NOMO-1 treated with dmso at 0.1 percent for 144 hours (cell line): ENCODE data around the gene OSBPL5.
"Not testable (repeated sequence)": the region's sequence is repeated elsewhere in the genome, so short reads cannot be mapped to it uniquely, and the experiment has no call there.

Experiments used
- DNase-seq: peaks from one replicate; lab custom pipeline; 2025; ENCODE audit not compliant: unreplicated experiment; lab: John Stamatoyannopoulos, UW

The OSBPL5 gene

DNA sequence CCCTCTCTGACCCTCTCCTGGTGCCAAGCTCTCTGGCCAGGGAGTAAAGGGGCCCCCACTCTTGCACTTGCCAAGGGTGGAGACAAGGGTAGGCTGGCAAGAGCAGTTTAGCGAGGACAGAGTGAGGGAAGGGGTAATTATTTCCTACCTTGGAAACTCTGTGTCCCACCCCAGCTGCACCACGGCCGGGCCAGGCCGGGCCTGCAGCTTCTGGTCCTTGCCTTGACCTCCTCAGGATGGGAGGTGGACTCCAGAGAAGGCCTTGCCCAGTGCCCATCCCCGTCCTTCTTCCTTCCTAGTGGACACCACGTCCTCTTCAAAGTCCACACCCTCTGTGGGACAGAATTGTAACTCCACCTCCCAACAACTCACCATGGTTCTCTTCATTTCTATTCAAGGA, 18.4 kb upstream of the OSBPL5 start:
- no peak for DNase-seq

DNA sequence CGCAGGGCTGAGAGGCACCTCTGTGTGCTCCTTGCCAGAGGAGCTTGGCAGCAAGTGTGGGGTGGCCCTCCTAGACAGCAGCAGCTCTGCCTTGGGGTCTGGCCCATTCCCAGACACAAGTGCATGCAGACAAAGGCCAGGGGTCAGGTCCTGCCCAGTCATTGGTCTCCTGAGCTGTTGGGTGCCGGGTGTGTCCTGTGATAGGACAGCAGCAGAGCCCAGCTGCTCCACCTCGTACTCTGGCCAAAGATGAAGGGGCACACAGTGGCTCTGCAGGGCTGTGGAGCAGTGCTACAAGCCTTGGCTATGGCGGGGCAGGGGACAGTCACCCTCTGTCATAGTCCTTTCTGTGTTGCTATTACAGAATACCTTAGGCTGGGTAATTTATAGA, 17.3 kb upstream of the OSBPL5 start:
- DNase-seq, result no peak

DNA sequence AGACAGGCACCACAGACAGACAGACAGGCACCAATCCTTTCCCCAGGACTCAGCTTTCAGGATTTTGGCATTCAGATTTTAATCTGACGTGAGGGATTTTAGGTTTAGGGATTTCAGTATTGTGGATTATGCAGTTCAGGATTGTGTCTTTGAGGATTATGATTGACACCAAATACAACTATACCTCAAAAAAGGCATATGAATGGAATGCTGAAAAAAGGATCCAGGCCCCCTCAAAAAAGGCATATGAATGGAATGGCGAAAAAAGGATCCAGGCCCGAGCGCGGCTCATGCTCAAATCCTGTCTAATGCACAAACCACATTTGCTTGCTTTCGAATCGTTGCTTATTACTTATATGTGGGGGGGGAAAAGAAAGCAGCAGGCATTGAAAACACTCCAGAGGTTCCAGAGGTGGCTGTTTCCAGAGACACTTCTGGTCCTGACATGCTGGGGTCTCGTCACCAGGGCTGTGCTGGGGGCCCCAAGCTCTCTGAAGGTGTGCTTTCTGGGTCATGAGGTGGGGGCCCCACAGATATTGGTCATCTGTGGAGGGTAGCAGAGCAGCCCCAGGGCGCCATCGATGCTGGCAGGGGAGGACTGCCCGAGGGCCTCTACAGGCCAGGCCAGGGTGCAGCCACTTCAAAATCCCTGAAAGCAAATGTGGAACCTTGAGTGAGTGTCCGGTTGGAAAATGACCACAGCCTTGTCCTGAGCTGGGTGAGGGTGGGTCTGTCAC, 16.8 kb upstream of the OSBPL5 start:
- no peak for DNase-seq

DNA sequence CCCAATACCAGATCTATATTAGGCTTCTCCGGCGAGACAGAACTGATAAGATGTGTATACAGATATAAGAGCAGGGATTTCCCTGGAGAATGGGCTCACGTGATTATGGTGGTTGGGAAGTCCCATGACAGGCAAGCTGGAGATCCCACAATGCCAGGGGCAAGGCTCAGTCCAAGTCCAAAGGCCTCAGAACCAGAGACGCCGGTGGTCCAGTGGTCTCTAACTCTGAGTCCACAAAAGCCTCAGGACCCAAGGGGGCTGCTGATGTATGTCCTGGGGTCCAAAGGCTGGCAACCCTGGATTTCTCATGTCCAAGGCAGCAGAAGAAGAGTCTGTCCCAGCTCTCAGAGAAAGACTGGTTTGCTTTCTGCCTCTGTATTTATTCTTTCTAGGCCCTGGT, 15.8 kb upstream of the OSBPL5 start:
- DNase-seq, result no peak

DNA sequence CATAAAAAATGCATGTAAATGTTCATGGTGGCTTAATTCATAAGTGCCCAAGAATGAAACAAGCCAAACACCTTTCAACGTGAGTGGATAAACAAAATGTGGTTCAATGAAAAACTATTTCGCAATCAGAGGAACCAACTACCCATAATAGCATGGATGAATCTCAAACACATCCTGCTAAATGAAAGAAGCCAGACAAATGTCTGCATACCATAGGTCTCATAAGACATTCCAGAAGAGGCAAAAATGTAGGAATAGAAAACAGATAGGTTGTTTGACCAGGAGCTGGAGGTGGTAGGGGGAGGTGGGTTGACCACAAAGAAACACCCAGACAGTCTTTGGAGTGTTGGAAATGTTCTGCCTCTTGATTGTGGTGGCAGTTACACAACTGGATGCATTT, 13.2 kb upstream of the OSBPL5 start:
- no peak for DNase-seq

DNA sequence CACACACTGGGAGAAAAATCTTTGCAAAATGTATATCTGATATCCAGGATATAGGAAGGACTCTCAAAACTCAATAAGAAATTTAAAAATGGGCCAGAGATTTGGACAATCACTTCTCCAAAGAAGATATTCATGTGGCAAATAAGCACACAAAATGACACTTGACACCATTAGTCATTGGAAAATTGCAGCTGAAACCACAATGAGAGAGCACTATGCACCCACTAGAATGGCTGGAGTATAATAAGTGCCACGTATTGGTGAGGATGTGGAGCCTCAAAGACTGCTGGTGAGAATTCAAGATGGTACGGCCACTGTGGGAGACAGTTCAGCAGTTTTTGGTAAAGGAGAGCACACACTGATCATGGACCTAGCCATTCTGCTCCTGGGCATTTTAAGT, 12.8 kb upstream of the OSBPL5 start:
- DNase-seq, result no peak

DNA sequence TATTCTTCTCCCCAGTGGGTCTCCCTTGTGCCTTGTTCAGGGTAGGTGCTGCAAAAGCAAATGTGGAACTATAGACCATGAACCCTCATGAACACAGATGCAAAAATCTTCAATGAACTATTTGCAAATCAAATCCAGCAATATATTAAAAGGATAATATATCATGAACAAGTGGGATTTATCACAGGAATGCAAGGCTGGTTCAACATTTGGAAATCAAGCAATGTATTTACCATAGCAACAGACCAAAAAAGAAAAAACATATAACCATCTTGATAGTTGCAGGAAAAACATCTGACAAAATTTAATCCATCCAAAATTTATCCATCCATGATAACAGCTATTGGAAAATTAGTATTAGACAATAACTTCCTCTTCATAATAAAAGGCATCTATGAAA, 11.4 kb upstream of the OSBPL5 start:
- DNase-seq, result no peak

DNA sequence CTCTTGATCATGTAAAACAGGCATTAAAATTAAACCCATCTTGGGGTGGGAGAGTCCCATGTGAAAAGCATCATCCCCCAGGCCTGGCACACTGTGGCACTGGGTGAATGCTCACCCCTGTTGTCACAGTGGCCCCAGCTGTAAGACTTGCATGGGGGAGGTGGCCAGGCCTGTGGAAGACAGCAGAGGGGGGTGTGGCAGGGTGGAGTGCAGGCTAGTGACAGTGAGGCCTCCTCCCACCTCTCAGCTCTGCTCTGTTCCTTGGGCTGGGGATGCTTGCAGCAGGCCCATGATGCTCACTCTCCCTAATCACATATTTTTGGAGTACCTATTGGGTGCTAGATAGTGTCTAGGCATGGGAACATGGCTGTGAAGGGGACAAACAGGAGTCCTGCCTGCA, 10.1 kb upstream of the OSBPL5 start:
- no peak for DNase-seq

DNA sequence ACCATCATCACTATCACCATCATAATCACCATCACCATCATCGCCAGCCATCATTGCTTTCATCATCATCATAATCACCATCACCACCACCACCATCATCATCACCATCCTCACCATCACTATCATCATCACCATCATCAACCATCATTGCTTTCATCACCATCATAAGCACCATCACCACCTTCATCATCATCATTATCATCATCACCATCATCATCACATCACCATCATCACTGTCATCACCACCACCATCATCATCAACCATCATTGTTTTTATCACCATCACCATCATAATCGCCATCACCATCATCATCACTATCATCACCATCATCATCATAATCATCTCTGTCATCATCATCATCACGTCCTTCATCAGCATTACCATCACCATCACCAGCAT, 9.3 kb upstream of the OSBPL5 start:
- no peak for DNase-seq

DNA sequence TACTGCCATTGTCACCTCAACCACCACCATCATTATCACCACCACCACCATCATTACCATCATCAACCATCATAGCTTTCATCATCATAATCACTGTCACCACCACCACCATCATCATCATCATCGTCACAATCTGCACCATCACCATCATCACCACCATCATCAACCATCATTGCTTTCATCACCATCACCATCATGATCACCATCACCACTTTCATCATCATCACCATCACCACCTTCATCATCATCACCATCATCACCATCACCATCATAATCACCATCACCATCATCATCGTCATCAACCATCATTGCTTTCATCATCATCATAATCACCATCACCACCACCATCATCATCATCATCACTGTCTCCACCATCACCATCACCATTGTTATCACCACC, 8.7 kb upstream of the OSBPL5 start:
- no peak for DNase-seq

DNA sequence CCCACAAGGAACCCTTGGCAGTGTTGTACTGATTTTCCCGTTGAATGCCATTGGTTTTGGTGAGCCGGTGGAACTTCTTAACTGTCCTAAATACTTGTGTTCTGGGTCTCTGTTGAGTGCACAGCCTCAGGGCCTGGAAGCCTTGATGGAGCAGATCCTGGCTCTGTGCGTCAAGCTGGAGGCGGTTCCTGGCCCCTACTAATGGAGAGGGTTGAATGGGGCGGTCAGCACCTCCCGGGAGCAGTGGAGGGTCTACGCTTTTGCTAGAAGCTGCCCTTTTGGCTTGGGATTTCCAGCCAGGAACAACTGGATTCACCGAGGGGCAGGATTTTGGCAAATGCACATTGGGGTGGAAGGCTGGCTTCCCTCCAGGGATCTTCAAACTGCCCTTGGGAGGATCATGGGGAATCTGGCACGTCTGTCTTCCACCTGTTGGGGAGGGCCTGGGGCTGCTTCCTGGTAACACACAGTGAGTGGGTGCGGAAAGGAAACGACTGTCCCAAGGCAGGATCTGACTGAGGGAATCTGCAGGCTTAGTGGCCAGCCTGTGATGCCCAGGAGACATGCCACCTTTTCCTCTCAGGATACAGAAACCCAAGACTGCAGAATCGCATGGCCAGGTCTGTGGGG, 6.9 kb upstream of the OSBPL5 start:
- no peak for DNase-seq

DNA sequence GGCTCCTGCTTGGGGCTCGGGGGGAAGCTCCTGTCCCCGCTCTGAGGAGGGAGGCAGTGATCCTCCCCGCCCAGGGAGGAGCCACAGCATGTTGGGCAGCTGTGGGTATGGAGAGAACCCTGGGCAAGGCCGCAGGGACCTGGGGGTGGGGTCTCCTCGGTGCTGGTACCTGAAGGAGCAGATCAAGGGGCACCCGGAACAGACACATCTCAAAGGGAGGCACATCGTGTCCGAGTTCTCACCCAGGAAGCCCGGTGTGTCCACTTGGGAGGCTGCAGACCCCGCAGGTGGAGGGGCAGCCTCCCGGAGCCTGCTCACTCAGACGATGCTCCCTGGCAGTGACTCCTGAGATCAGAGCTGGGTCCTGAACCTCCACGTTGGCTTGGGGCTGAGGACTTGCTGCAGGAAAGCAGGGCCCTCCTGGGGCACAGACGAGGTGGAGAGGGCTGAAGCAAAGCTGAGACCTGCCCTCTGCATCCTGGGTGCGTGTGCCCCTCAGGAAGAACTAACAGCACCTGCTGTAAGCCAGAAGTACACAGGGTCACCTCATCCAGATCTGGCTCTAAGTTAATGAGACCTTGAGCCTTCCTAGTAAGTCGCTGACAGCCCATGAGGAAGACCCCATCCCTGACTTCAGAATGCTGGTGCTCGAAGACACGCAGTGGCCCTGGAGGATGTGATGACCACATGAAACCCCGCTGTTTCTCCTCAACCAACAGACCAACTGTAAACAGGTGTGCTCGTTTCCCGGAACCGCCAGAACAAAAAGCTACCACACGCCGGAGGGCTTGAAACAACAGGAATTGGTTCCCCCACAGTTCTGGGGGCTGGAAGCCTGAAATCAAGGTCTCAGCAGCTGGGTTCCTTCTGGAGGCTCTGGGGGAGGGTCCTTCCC, 5.9 kb upstream of the OSBPL5 start:
- no peak for DNase-seq

DNA sequence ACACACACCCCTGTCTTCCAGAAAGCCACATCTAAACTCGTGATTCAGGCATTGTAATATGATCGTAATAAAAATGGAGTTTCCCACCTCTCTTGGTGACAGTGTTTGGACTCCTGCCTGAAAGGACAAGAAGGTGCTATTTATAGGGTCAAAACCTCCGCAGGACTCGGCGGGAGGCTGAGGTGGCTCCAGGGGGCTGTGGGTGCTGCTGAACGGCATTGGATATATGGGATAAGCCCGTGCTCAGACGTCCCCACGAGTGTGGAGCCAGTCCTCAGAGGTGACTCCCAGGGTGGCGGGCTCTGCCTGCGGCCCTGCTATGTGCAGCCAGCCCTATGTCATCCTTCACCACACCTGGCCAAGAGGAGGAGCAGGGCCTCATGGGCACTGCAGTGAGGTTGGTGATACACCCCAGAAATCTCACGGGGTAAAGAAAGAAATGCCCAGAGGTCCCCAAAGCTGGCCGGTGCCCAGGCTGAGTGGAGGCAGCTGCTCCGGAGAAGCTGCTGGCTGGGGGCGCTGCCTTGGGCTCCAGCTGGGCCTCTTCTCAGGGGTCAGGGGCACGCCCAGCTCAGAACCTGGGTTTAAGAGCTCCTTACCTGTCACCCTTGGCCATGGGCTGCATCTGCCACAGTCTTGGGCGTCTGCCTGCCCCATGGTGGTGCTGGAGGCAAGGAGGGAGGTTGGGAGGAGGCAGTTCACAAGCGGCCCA, 5.1 kb upstream of the OSBPL5 start:
- DNase-seq, result no peak

DNA sequence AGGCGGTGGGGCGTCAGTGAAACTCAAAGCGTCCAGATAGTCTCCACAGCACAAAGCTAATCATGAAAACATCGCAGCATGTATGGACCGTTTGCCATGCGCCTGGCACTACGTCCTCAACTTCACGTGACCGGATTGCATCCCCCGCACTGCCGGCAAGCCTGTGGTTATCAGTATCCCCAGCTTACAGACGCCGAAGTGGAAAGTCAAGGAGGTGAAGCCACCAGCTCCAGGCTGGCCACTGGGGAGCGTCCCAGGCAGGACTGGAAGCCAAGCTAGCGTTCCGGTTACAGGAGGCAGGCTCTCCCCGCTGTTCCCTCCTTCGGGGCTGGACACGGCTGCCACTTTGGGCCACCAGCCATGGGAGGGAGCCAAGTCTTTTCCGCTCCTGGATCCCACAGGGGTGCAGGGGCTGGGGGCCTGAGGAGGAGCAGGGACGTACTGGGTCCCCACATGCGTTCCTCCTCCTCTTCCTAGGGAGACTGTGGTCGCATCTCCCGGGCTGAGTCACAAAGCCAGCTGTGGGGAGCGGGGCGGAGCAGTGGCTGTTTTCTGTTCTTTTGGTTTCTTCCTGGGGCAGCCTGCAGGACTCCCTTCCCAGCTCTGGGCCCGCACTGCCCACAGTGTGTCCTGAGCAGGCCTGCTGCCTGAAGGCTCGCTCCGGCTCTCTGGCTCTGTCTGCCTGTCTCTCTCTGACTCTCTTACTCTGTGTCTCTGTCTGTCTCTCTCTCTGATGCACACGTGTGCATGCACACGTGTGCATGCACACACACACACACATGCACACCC, 4.3 kb upstream of the OSBPL5 start:
- DNase-seq, result no peak

DNA sequence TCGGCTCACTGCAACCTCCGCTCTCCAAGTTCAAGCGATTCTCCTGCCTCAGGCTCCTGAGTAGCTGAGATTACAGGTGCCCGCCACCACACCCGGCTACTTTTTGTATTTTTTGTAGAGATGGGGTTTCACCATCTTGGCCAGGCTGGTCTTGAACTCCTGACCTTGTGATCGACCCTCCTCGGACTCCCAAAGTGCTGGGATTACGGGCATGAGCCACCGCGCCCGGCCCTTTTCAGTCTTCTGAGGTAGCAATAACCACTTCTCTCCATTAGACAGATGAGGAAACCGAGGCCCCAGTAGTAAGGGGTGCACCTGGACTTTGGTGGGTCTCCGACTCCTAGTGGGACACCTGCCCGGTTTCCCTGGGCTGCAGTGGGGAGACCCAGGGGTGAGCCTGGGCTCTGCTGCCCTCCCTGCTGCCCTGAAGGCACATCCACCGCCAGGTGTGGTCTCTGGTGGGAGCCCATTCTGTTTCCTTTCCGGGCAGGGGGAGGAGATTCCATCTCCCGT, 3.7 kb upstream of the OSBPL5 start:
- not testable (repeated sequence) for DNase-seq

DNA sequence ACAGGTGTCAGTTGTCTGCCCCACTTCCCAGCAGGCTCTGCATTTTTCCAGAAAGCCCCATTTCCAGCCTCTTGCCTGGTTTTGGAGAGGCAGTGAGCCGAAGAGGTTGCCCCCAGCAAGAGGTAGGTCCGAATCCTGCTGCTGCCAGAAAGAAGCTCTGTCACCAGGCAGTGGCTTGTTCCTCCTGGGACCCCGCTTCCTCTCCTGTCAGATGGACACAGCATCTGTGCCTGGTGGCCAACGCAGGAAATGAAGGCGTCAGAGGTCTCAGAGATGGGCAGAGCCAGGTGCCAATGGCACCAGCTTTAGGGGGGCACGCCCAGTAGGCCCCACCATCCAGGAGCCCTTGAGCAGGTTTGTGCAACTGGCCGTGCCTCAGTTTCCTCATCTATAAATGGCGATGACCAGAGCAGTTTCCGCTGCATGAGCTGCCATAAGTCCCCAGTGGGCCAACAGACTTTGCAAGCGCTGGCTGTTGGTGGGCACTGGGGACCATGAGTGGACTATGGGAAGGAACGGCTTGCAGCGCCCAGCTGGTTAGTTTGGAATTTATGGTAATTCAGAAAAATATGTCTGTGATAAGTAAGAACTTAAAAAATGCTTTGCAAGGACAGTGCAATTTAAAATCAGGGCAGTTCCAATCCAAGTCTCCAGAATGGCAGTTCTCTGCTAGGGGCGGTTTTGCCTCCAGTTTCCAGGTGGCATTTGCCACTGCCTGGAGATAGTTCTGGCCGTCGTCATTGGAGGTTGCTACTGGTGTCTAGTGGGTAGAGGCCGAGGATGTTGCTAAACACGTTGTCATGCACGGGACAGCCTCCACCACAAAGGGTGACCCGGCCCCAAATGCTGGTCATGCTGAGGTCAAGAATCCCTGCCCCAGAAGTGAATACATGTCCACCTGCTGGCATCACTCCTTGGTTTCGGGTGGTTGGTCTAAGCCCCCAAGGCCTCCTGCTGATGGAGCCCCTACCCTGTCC, 2.3 kb upstream of the OSBPL5 start:
- no peak for DNase-seq

DNA sequence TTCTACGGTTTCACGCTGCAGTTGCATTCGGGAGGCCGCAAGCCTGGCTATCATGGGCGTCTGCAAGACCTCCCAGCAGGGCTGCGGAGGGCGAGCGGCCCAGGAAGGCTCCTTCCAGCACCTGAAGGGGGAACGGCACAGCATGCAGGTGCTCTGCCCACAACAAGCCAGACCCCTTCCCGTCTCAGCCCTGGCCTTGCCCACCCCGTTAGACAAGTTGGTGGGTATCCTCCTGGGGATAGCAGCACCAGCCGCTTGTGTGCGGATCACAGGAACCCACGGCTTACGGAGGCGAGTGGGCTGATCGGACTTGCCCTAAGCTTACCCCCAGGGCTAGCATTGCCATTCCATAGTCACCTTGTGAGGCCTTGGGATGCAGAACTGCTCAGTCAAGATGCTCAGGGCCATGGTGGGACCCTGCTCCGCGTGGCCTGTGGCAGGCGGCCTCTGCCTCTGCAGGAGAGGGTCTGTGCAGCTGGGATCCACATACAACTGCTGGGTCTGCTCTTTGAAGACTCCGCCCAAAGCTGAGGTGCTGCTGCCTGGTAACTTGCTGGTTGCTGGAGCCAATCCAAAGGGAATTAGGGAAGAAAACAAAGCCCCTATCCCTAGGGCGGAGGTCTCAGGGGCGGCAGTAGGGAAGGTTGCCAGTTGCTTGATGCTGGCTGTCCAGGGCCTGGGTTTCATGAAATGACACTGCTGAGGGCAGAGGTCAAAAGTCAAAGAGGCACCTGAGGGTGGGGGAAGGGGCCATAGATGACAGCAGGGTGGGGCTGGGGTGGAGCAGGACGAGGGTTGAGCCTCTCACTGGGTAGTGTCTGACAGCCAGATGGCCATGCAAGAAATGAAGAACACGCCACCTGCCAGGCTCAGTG, 1.4 kb upstream of the OSBPL5 start:
- DNase-seq, result no peak

DNA sequence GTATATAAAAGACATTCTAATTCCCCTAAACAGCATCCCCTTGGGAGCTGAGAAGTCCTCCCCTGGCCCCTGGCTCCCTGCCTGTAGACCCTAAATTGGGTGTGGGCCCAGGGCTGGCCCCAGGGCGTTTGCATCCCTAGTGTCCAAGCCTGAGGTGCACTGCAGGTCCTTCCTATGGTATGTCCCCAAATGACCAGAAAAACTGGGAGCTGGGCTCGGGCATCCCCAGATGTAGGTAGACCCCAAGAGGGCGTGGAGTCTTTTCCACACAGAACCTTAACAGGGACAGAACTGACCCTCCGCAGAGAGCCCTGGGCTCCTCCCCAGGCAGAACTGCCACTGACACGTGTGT, 782 bp upstream of the OSBPL5 start:
- no peak for DNase-seq
